A549 (cell line): ENCODE measurements around the gene NHSL1.

Experiments
- CTCF ChIP-seq: fragments of >200 bp; sonication (Bioruptor Twin); formaldehyde crosslinking; IDR thresholded peaks from 3 replicates; pipeline ENCODE4 v1.5.1; 2016
- JUN ChIP-seq, 2 experiments: fragments of >200 bp; sonication (Bioruptor Twin); formaldehyde crosslinking; IDR thresholded peaks; 2 replicates in 1 of 2; 3 replicates in 1 of 2; pipeline ENCODE4 v1.6.1; 2016 to 2017
- POLR2A ChIP-seq: IDR thresholded peaks from 2 replicates; pipeline ENCODE4 v1.6.1; 2012; ENCODE audit warnings: mild to moderate bottlenecking, low read length
- RAD21 ChIP-seq, 2 experiments: fragments of >200 bp in 1 of 2; sonication (Bioruptor Twin) in 1 of 2; formaldehyde crosslinking in 1 of 2; IDR thresholded peaks in 1 of 2; conservative IDR thresholded peaks in 1 of 2; 2 replicates in 1 of 2; 3 replicates in 1 of 2; pipeline ENCODE4 v1.6.1; 2012 to 2018; ENCODE audit warnings: inconsistent platforms in 1 of 2
- REST ChIP-seq: fragments of 200-600 bp; sonication (generic); IDR thresholded peaks from 2 replicates; pipeline ENCODE4 v1.6.1; 2016; ENCODE audit warnings: antibody characterized with exemption, mild to moderate bottlenecking, moderate library complexity
- SMC3 ChIP-seq: fragments of >200 bp; sonication (Bioruptor Twin); formaldehyde crosslinking; IDR thresholded peaks from 3 replicates; pipeline ENCODE4 v1.6.1; 2018; ENCODE audit warnings: inconsistent platforms
- TF ChIP-seq, protein P1 (sequence below): IDR thresholded peaks from 2 replicates; pipeline ENCODE4 v1.6.1; 2012

GRCh38 chr6:138420356-138420755 is 78.9 kb downstream of the NHSL1 start:
- TF ChIP-seq CTCF (no peak), SMC3 (no peak), POLR2A (no peak), REST (no peak), RAD21 (conservative IDR thresholded peaks at IDR 0.05 in 1 of 2, IDR thresholded peaks at IDR 0.05 in 1 of 2) (no peak), JUN (IDR thresholded peaks at IDR 0.05) (no peak)
- TF ChIP-seq, protein P1, sequence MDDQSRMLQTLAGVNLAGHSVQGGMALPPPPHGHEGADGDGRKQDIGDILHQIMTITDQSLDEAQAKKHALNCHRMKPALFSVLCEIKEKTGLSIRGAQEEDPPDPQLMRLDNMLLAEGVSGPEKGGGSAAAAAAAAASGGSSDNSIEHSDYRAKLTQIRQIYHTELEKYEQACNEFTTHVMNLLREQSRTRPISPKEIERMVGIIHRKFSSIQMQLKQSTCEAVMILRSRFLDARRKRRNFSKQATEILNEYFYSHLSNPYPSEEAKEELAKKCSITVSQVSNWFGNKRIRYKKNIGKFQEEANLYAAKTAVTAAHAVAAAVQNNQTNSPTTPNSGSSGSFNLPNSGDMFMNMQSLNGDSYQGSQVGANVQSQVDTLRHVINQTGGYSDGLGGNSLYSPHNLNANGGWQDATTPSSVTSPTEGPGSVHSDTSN = no peak
